ENCODE results near the gene CD300LF. TPM values are rescaled to one million over a fixed set of nuclear protein-coding genes. Genes with fewer than 3 reads are reported as not detected.
A peak's percentile ranks its signal among the peaks of the same experiment; 100 is the strongest.

Gene CD300LF
- total RNA-seq, 3 donors from 2014 or later (not counting 1 experiment from before 2014, with no cell fraction given), result 1.9 to 10.6 (median 8.7) TPM

GRCh38 chr17:74687886-74688285 is 24.8 kb downstream of the CD300LF start:
- no peak for DNase-seq
- Histone ChIP-seq H3K27me3 (ENCODE audit: control insufficient read depth, insufficient read depth, low read length) (no peaks in the 10 kb centered on the region), H3K27ac (ENCODE audit: low read length) (no peak overlapping the region), H3K9me3 (ENCODE audit: control insufficient read depth, insufficient read depth, low read length) (no peaks in the 10 kb centered on the region), H3K4me3 (ENCODE audit: low read length) (no peak overlapping the region), H3K4me1 (ENCODE audit: control insufficient read depth, insufficient read depth, low read length) (peaks cover 13% of the 10 kb centered on the region), H3K36me3 (ENCODE audit: control insufficient read depth, insufficient read depth, low read length) (no peaks in the 10 kb centered on the region)
- WGBS (ENCODE audit: insufficient coverage), result 93% methylated on average over 3 of the region's 3 CpGs
- no peak for ATAC-seq
- Mint-ChIP-seq H3K4me3 (no peak overlapping the region), H3K4me1 (peaks cover 0 to 5% of the 10 kb centered on the region in 2 donors), H3K27ac (no peak overlapping the region), H3K36me3 (no peaks in the 10 kb centered on the region), H3K27me3 (ENCODE audit: low read depth in 2 of 2) (peaks cover 0 to 3% of the 10 kb centered on the region in 2 donors), H3K9me3 (no peaks in the 10 kb centered on the region)
- no peak for TF ChIP-seq CTCF (IDR thresholded peaks at IDR 0.05)
- intact Hi-C loops (cut with micrococcal nuclease), result no loop called here

GRCh38 chr17:74686761-74687160 is 26.0 kb downstream of the CD300LF start:
- Histone ChIP-seq H3K27ac (ENCODE audit: low read length) (no peak overlapping the region), H3K4me1 (ENCODE audit: control insufficient read depth, insufficient read depth, low read length) (peaks cover 13% of the 10 kb centered on the region), H3K4me3 (ENCODE audit: low read length) (no peak overlapping the region), H3K36me3 (ENCODE audit: control insufficient read depth, insufficient read depth, low read length) (no peaks in the 10 kb centered on the region), H3K9me3 (ENCODE audit: control insufficient read depth, insufficient read depth, low read length) (no peaks in the 10 kb centered on the region), H3K27me3 (ENCODE audit: control insufficient read depth, insufficient read depth, low read length) (no peaks in the 10 kb centered on the region)
- TF ChIP-seq CTCF (IDR thresholded peaks at IDR 0.05), result no peak
- H3K4me1 Mint-ChIP-seq, result peaks cover 0 to 11% of the 10 kb centered on the region in 2 donors
- peak in 1 of 2 donors; percentile 33 for DNase-seq
- peak in 2 of 3 donors; percentile 53 to 66 for ATAC-seq
- WGBS (ENCODE audit: insufficient coverage), result 34% methylated on average over 5 of the region's 5 CpGs
- H3K36me3 Mint-ChIP-seq, result no peaks in the 10 kb centered on the region
- intact Hi-C loops (cut with micrococcal nuclease), result no loop called here
- H3K27me3 Mint-ChIP-seq (ENCODE audit: low read depth in 2 of 2), result peaks cover 6 to 8% of the 10 kb centered on the region in 2 donors
- H3K4me3 Mint-ChIP-seq, result no peak overlapping the region
- no peaks in the 10 kb centered on the region for H3K9me3 Mint-ChIP-seq
- no peak overlapping the region for H3K27ac Mint-ChIP-seq

- ATAC-seq (no peak), DNase-seq (no peak)
- Mint-ChIP-seq H3K4me3 (no peak overlapping the region), H3K27ac (no peak overlapping the region), H3K27me3 (ENCODE audit: low read depth in 2 of 2) (peaks cover 6 to 14% of the 10 kb centered on the region in 2 donors), H3K9me3 (no peaks in the 10 kb centered on the region), H3K4me1 (peaks cover 12 to 26% of the 10 kb centered on the region in 2 donors), H3K36me3 (no peaks in the 10 kb centered on the region)
- no peaks in the 10 kb centered on the region for H3K9me3 ChIP-seq (ENCODE audit: control insufficient read depth, insufficient read depth, low read length)
- TF ChIP-seq CTCF (IDR thresholded peaks at IDR 0.05), result no peak
- H3K4me1 ChIP-seq (ENCODE audit: control insufficient read depth, insufficient read depth, low read length), result peaks cover 6% of the 10 kb centered on the region
- H3K27me3 ChIP-seq (ENCODE audit: control insufficient read depth, insufficient read depth, low read length), result no peaks in the 10 kb centered on the region
- H3K36me3 ChIP-seq (ENCODE audit: control insufficient read depth, insufficient read depth, low read length), result no peaks in the 10 kb centered on the region
- H3K27ac ChIP-seq (ENCODE audit: low read length), result no peak overlapping the region
- 84% methylated on average over 15 of the region's 15 CpGs for WGBS (ENCODE audit: insufficient coverage)
- H3K4me3 ChIP-seq (ENCODE audit: low read length), result no peak overlapping the region
- intact Hi-C loops (cut with micrococcal nuclease), result no loop called here
These were observed 30.1 kb downstream of the CD300LF start for GRCh38 chr17:74682471-74683190.

DNA sequence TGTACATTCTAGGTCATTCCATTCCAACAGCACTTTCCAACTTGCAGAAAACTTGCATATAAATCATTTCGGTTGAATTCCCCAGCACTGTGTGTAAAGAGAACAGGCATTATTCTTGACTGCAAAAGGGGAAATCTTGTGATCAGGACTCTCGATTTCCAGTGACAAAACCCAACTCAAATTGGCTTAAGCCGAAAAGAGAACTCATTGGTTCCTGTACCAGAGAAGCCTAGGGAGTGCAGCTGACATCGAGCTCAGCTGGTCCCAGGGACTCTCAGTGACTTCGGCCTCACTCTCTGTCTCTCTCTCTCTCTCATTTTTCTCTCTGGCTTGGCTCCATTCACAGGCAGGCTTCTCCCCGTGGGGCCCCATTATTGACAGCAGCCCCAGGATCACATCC is 30.7 kb downstream of the CD300LF start:
- intact Hi-C loops (cut with micrococcal nuclease), result no loop called here
- no peaks in the 10 kb centered on the region for H3K27me3 ChIP-seq (ENCODE audit: control insufficient read depth, insufficient read depth, low read length)
- H3K36me3 Mint-ChIP-seq, result no peaks in the 10 kb centered on the region
- DNase-seq (no peak), ATAC-seq (no peak)
- 68% methylated on average over 6 of the region's 6 CpGs for WGBS (ENCODE audit: insufficient coverage)
- no peak for TF ChIP-seq CTCF (IDR thresholded peaks at IDR 0.05)
- H3K4me3 ChIP-seq (ENCODE audit: low read length), result no peak overlapping the region
- H3K27me3 Mint-ChIP-seq (ENCODE audit: low read depth in 2 of 2), result peaks cover 9 to 19% of the 10 kb centered on the region in 2 donors
- H3K9me3 Mint-ChIP-seq, result no peaks in the 10 kb centered on the region
- peaks cover 16 to 30% of the 10 kb centered on the region in 2 donors for H3K4me1 Mint-ChIP-seq
- H3K27ac Mint-ChIP-seq, result no peak overlapping the region
- H3K4me3 Mint-ChIP-seq, result no peak overlapping the region
- H3K27ac ChIP-seq (ENCODE audit: low read length), result no peak overlapping the region
- H3K4me1 ChIP-seq (ENCODE audit: control insufficient read depth, insufficient read depth, low read length), result peaks cover 8% of the 10 kb centered on the region
- no peaks in the 10 kb centered on the region for H3K36me3 ChIP-seq (ENCODE audit: control insufficient read depth, insufficient read depth, low read length)
- H3K9me3 ChIP-seq (ENCODE audit: control insufficient read depth, insufficient read depth, low read length), result no peaks in the 10 kb centered on the region
